GM18519 (cell line): ENCODE data around the gene EXOC4.

Experiments
- ATAC-seq: cut with Tn5 transposase; IDR thresholded peaks from one replicate; pipeline ENCODE4 v1.9.1; 2021; ENCODE audit warnings: mild to moderate bottlenecking, moderate library complexity; ENCODE audit not compliant: unreplicated experiment, low FRiP score

EXOC4 gene

GRCh38 chr7:133796782-133797745, 544.2 kb downstream of the EXOC4 start:
- ATAC-seq = no peak

- no peak for ATAC-seq
Observed at GRCh38 chr7:133797818-133798520, 545.1 kb downstream of the EXOC4 start.

DNA sequence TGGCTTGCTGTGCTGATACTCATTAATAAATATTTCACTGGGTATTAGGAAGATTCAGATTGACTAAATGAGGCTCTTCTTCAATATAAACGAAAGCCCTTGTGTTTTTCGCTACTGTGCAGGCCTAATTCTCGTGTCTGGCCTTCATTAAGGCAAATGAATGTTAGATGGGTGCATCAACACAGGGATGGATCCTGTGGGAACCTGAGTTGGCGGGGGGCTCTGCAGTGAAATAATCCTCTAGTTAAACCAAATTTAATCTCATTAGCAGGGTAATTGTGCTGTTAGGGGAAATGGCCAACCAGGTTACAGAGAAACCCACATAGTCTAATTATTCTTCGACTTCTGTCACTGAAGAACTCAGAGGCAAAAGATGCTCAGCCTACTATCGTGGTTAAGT, 548.5 kb downstream of the EXOC4 start:
- no peak for ATAC-seq

GRCh38 chr7:133804127-133804526, 551.2 kb downstream of the EXOC4 start:
- ATAC-seq = no peak

GRCh38 chr7:133805426-133805825, 552.5 kb downstream of the EXOC4 start:
- no peak for ATAC-seq

DNA sequence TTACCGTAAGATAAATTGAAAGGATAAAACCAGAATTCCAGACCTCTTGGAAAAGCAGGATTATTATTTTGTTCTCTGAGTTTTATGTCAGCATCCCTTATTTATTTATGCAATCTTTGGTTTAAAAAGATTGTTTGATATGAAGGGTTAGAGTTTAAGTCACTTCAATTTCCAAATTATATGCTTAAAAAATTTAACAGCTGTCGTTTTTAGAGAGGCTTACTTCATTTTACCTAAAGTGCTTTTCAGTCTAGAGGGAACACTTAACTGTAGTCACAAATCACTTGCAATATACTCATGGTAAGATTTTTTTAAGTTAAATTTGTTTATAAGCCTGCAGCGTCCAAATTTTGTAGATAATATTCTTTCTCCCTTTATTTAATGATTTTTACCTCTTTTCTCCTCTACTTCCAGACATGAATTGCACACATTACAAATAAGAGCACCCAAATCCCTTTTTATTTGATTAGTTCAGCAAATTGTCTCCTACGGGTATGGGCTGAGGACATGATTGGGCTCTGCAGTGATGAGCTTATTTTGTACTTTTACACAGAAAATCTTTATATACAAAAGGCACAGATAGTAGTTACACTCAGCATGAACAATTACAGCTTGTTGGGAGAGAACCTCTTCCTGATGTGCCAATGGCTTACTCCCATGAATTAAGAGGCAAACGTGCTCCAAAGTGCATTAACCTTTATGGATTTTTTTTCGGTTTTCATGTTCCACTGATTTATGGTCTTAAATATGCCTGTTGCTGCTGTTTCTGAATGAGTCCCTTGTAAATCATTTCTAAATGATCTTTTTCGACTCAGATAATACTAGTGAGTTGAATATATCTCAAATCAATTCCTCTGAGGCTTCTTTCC, 555.0 kb downstream of the EXOC4 start:
- no peak for ATAC-seq

DNA sequence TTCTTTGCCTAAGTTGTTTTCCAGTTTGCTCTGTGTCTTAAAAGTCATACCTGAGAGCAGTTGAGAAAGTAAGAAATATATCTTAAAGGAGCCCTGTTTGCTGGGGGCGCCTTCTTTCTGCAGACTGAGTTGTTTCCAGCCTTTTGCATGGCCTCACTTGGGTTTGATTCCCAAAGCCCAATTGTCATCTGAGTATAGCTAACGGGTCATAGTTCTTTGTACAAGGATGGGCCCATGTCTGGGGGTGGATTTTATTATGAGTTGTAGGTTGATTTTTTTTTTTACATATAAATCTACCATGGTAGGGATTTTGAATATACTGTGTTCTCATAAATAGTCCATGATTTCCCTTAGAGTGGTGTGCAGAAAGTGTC, 555.6 kb downstream of the EXOC4 start:
- ATAC-seq = no peak

GRCh38 chr7:133812877-133813276, 560.0 kb downstream of the EXOC4 start:
- ATAC-seq = no peak

DNA sequence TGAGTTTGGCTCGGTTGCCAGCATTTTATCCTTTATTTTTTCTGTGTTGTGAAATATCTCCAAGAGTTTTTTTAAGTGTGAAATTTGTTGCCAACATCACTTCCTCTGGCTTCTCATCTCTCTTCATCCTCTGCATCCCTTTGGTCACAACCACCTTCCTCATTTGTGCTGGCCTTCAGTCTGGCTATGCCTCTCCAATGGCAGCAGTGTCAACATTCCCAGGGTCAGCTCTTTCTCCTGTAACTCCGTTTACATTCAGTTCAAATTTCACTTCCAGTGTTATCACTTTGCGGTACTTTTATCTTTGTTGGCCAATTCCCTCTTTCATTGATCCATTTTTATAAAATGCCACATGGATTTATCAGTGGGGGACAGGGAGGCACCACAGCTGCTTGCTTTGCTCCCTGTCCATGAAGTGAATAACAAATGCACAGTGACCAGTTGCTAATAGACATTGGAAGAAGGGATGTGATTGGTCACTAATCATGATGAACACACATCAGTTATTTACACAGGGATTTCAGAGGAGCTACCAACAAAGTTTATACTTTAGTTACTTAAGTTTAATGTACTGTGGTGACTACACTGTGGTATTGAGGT, 562.8 kb downstream of the EXOC4 start:
- no peak for ATAC-seq

GRCh38 chr7:133819695-133820094, 566.8 kb downstream of the EXOC4 start:
- ATAC-seq = no peak

GRCh38 chr7:133820584-133820983, 567.7 kb downstream of the EXOC4 start:
- no peak for ATAC-seq

DNA sequence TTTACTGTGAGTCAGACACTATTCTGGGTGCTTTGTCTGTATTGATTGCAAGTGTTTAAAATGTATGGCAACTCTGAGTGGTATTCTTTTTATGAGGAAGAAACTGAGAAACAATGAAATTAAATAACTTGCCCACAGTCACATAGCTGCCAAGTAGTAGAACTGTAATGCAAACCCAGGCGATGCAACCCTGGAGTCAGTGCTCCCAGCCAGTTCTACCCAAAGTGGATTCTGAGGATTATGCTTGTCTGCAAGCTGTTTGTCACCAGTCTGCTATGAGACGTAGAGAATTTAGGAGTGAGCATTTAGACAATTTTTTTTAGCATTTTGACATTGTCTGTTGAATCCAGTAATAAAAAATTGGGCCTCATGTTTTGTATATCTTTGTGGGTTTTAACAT, 568.3 kb downstream of the EXOC4 start:
- ATAC-seq = no peak

- ATAC-seq = no peak
Observed at GRCh38 chr7:133822001-133822641, 569.2 kb downstream of the EXOC4 start.

DNA sequence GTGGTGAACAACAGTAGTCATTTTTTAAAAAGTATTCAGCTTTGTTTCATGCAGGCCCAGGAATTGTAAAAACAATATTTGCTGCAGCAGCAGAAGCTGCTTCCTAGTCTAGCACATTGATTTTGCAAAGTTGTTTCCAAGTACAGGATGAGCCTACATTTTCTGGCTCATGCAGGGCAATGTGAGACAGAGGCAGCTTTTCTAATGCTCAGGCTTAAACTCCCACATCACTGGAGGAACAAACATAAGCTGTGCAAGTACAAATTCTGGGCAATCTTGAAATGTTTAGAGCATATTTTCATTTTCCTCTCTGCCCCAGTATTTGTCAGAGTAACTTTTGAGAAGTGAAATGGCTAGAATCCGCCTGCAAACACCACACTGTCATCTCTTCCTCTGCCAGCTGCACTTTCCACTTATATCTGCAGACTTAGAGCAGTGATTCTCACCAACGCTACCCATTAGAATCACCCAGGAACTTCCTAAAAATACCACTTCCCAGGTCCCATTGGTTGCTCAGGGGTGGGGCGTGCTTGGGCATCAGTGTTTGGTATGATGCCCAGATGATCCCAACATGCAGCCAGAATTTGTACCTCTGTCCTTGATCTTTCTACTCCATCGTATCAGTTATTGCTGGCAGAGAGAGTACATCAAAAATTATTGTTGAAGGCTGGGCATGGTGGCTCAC, 570.1 kb downstream of the EXOC4 start:
- ATAC-seq = no peak

DNA sequence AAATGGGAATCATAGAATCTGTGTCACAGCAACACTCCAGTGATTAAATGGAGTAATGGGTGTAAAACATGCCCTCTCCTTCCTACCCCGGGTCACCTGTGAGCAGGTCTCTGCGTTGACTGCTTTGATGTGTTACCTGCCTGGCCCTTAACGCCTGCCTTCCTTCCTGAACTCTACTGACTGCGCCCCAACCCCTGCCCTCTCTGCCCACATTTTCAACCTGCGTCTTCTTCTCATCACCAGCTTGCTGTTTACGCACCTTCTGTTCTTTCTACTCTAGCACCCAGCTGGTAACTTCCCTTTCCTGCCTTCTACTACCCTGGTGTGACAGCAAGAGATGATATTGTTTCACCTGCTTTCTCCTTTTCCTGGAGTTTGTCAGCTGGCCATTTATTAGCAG, 571.3 kb downstream of the EXOC4 start:
- ATAC-seq = no peak

DNA sequence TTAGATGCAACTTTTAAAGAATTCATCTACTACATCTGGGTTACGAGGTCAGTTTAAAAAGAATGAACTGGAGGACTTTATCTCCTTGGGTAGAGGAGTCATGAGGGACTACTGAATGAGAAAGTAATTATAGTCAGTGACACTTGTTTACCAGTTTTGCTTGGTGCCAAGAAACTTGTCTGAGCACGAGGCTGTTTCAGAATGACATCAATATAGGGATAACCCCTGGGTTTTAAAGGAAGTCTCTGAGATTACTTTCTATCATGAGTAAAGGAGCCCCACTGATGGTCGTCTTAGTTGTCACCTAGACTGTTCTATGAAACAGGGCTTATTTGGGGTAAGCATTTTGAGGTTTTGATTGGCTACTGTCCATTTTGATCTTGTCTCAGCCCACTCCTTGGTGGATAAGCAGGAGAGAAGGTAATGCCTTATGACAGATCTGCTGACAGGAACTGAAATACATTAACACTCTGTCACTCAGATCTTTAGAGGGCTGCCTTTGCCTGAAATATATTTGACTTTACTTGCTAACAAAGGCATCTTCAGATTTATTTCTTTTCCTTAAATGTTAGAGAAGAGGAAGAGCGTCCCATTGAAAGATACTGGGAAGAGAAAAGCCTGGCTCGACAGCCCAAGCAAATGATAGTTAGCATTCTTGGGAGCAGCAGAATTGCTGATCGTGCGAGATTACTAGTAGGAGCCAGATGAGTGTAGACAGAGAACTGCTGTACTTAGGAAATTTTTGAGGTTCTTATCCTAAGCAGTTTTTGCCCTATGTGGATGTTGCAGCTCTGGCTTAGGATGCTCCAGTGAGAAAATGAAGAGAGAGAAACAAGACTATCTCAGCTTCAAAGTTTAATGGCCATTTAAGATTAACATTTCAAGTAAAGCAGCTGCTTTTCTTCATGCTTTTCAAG, 575.1 kb downstream of the EXOC4 start:
- ATAC-seq = no peak

- no peak for ATAC-seq
Observed at GRCh38 chr7:133828906-133829305, 576.0 kb downstream of the EXOC4 start.

GRCh38 chr7:133829336-133829897, 576.5 kb downstream of the EXOC4 start:
- no peak for ATAC-seq
